ENCODE measurements around the gene DOCK11.
"Not testable (repeated sequence)": the region's sequence is repeated elsewhere in the genome, so short reads cannot be mapped to it uniquely, and the experiment has no call there.

Gene DOCK11

DNA sequence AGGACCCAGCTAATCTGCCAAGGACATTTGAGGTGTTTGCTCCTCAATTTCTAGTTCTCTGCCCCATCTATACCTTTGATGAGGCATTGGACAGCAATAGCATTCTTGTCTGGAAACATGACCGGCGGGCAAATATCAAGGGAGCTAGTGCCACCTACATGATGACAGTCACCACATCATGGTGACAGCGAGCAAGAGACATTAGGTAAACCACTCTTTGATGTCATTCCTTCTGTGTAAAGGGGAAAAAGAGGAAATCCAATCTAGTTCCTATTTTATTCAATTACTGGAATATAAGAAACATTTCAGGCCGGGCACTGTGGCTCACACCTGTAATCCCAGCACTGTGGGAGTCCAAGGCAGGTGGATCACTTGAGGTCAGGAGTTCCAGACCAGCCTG lies 211.1 kb downstream of the DOCK11 start:
- Histone ChIP-seq H3K4me2 (ENCODE audit: low read length) (no peak overlapping the region), H3F3A (ENCODE audit: insufficient read depth, low read length) (no peaks in the 10 kb centered on the region), H3K27me3 (ENCODE audit: insufficient read depth, low read length) (no peaks in the 10 kb centered on the region), H2AFZ (ENCODE audit: low read length) (no peak overlapping the region), H3K27ac (ENCODE audit: low read depth, low read length, poor library complexity, severe bottlenecking) (no peak overlapping the region), H3K9me2 (ENCODE audit: low read depth, low read length) (no peaks in the 10 kb centered on the region), H3K4me1 (ENCODE audit: insufficient read depth, low read length, severe bottlenecking) (no peaks in the 10 kb centered on the region), H3K36me3 (ENCODE audit: insufficient read depth, low read length) (no peaks in the 10 kb centered on the region), H3K4me3 (ENCODE audit: low read depth, low read length, poor library complexity, severe bottlenecking) (no peak overlapping the region), H3K9ac (ENCODE audit: low read length) (no peak overlapping the region), H3K9me3 (ENCODE audit: low read length) (no peaks in the 10 kb centered on the region), H3K79me2 (ENCODE audit: insufficient read depth, low read length) (no peaks in the 10 kb centered on the region), H4K20me1 (ENCODE audit: insufficient read depth, low read length) (no peaks in the 10 kb centered on the region)
- TF ChIP-seq, protein P1, sequence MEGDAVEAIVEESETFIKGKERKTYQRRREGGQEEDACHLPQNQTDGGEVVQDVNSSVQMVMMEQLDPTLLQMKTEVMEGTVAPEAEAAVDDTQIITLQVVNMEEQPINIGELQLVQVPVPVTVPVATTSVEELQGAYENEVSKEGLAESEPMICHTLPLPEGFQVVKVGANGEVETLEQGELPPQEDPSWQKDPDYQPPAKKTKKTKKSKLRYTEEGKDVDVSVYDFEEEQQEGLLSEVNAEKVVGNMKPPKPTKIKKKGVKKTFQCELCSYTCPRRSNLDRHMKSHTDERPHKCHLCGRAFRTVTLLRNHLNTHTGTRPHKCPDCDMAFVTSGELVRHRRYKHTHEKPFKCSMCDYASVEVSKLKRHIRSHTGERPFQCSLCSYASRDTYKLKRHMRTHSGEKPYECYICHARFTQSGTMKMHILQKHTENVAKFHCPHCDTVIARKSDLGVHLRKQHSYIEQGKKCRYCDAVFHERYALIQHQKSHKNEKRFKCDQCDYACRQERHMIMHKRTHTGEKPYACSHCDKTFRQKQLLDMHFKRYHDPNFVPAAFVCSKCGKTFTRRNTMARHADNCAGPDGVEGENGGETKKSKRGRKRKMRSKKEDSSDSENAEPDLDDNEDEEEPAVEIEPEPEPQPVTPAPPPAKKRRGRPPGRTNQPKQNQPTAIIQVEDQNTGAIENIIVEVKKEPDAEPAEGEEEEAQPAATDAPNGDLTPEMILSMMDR (IDR thresholded peaks at IDR 0.05; ENCODE audit: low read length), result no peak
- TF ChIP-seq EZH2 (IDR thresholded peaks at IDR 0.05; ENCODE audit: borderline replicate concordance, low read length), result no peak

DNA sequence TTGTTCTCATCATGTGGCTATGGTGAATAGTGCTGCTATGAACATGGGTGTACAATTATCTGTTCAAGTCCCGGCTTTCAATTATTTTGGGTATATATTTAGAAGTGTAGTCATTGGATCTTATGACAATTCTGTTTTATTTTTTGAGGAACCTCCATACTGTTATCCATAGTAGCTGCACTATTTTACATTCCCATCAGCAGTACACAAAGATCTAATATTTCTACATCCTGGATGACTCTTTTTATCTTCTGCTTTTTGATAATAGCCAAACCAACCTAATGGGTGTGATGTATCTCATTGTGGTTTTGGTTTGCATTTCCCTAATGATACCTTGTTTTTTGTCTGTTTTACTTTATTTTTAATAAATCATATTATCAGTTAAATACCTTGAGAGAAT lies 218.9 kb downstream of the DOCK11 start:
- H3K4me3 ChIP-seq (ENCODE audit: low read depth, low read length, poor library complexity, severe bottlenecking), result no peak overlapping the region
- no peaks in the 10 kb centered on the region for H3K4me1 ChIP-seq (ENCODE audit: insufficient read depth, low read length, severe bottlenecking)
- H3K4me2 ChIP-seq (ENCODE audit: low read length), result no peak overlapping the region
- no peaks in the 10 kb centered on the region for H3F3A ChIP-seq (ENCODE audit: insufficient read depth, low read length)
- no peaks in the 10 kb centered on the region for H3K36me3 ChIP-seq (ENCODE audit: insufficient read depth, low read length)
- no peaks in the 10 kb centered on the region for H3K9me3 ChIP-seq (ENCODE audit: low read length)
- H2AFZ ChIP-seq (ENCODE audit: low read length), result no peak overlapping the region
- no peaks in the 10 kb centered on the region for H3K27me3 ChIP-seq (ENCODE audit: insufficient read depth, low read length)
- no peaks in the 10 kb centered on the region for H3K9me2 ChIP-seq (ENCODE audit: low read depth, low read length)
- H3K9ac ChIP-seq (ENCODE audit: low read length), result no peak overlapping the region
- no peak overlapping the region for H3K27ac ChIP-seq (ENCODE audit: low read depth, low read length, poor library complexity, severe bottlenecking)
- no peaks in the 10 kb centered on the region for H3K79me2 ChIP-seq (ENCODE audit: insufficient read depth, low read length)
- no peaks in the 10 kb centered on the region for H4K20me1 ChIP-seq (ENCODE audit: insufficient read depth, low read length)
- TF ChIP-seq EZH2 (IDR thresholded peaks at IDR 0.05; ENCODE audit: borderline replicate concordance, low read length), result no peak
- TF ChIP-seq, protein P1 (IDR thresholded peaks at IDR 0.05; ENCODE audit: low read length), result no peak

- H3K79me2 ChIP-seq (ENCODE audit: insufficient read depth, low read length); H3K9me2 ChIP-seq (ENCODE audit: low read depth, low read length); H3K4me2 ChIP-seq (ENCODE audit: low read length); H3K36me3 ChIP-seq (ENCODE audit: insufficient read depth, low read length); H3K9me3 ChIP-seq (ENCODE audit: low read length); H2AFZ ChIP-seq (ENCODE audit: low read length); H4K20me1 ChIP-seq (ENCODE audit: insufficient read depth, low read length); H3K27me3 ChIP-seq (ENCODE audit: insufficient read depth, low read length); H3K4me1 ChIP-seq (ENCODE audit: insufficient read depth, low read length, severe bottlenecking); H3K9ac ChIP-seq (ENCODE audit: low read length); H3K4me3 ChIP-seq (ENCODE audit: low read depth, low read length, poor library complexity, severe bottlenecking); H3K27ac ChIP-seq (ENCODE audit: low read depth, low read length, poor library complexity, severe bottlenecking); H3F3A ChIP-seq (ENCODE audit: insufficient read depth, low read length): not testable (repeated sequence)
Measured at GRCh38 chrX:118715917-118716316, 220.3 kb downstream of the DOCK11 start.

DNA sequence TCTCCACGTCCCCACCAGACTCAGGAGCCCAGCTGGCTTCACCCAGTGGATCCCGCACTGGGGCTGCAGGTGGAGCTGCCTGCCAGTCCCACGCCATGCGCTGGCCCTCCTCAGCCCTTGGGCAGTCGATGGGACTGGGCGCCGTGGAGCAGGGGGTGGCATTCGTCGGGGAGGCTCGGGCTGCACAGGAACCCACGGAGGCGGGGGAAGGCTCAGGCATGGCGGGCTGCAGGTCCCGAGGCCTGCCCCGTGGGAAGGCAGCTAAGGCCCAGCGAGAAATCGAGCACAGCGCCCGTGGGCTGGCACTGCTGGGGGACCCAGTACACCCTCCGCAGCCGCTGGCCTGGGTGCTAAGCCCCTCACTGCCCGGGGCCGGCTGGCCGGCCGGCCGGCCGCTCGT lies 221.2 kb downstream of the DOCK11 start:
- H4K20me1 ChIP-seq (ENCODE audit: insufficient read depth, low read length); H3K79me2 ChIP-seq (ENCODE audit: insufficient read depth, low read length); H3K4me2 ChIP-seq (ENCODE audit: low read length); H3F3A ChIP-seq (ENCODE audit: insufficient read depth, low read length); H3K27ac ChIP-seq (ENCODE audit: low read depth, low read length, poor library complexity, severe bottlenecking); H3K9ac ChIP-seq (ENCODE audit: low read length); H3K9me3 ChIP-seq (ENCODE audit: low read length); H3K27me3 ChIP-seq (ENCODE audit: insufficient read depth, low read length); H3K9me2 ChIP-seq (ENCODE audit: low read depth, low read length); H3K36me3 ChIP-seq (ENCODE audit: insufficient read depth, low read length); H3K4me3 ChIP-seq (ENCODE audit: low read depth, low read length, poor library complexity, severe bottlenecking); H2AFZ ChIP-seq (ENCODE audit: low read length); H3K4me1 ChIP-seq (ENCODE audit: insufficient read depth, low read length, severe bottlenecking): not testable (repeated sequence)
